WI38 (cell line): ENCODE results near the gene NTRK2.

Experiments used
- H3K4me3 ChIP-seq: 2 replicates; pipeline ENCODE4 v1.5.1; 2011; ENCODE audit warnings: low read depth, mild to moderate bottlenecking, control low read depth, low read length
- CTCF ChIP-seq: IDR thresholded peaks from 2 replicates; pipeline ENCODE4 v1.5.1; 2012; ENCODE audit warnings: low read depth, mild to moderate bottlenecking, control low read depth, low read length

NTRK2 gene

GRCh38 chr9:84858364-84858763 is 188.8 kb downstream of the NTRK2 start:
- no peak for TF ChIP-seq CTCF
- H3K4me3 ChIP-seq = no peak overlapping the region

DNA sequence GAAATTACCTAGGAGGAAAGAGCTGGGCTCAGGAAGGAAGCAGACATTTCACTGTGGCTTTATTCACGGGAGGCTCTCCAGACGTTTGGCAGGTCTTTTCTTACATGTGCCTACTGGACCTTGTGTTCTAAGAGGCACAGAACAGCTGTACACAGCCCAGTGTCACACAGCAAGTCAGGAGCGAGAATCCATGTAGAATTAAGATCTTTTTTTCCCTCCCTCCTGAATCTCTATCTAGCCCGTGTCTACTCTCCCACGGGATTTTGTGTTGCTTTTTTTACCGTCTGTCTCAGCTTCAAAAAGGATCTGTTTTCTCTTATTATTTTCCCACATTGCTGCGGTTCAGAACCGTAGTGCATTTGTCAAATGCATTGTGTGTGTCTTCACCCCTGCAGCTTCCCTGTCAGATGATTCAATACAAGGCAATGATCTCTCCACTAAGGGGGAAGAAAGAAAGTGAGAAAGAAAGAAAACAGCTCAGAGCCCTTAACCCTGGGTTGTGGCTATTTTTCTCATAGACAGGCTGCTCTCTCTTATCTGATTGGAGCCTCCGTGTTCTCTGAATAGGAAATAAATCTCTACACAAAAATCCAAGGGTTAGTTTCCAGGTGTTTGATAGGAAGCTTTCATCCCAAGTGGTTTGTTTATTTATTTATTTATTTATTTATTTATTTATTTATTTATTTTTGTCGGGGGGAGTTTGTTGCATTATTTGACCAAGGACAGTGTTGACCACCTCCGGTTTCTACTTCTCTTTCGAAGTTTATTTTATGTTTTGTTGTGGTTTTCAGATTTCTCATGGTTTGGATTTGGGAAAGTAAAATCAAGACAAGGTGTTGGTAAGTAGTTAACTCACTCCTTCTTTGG is 191.0 kb downstream of the NTRK2 start:
- TF ChIP-seq CTCF = no peak

DNA sequence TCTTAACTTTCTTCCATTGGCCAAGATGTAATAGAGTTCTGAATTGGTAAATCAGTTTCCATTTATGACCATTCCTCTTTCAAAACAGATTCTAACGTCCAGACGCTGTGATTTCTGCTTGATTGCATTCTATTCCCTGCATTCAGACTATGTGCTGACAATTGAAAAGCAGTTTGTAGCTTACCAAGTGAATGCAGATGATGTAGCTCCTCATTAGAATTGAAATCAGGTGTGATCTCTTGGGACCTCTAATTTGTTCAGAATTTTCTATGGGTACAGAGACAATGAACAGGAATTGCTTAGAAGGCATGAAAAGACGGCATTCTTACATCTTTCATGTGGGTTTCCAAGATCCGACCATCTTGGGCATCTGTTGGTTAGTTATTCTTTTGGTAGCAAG is 191.9 kb downstream of the NTRK2 start:
- no peak for TF ChIP-seq CTCF
- H3K4me3 ChIP-seq = no peak overlapping the region

More for the DNA sequence above, 191.0 kb downstream of the NTRK2 start:
- H3K4me3 ChIP-seq = no peak overlapping the region

GRCh38 chr9:84862308-84862707 is 192.8 kb downstream of the NTRK2 start:
- TF ChIP-seq CTCF = no peak
- H3K4me3 ChIP-seq = no peak overlapping the region

GRCh38 chr9:84862810-84863287 is 193.3 kb downstream of the NTRK2 start:
- no peak for TF ChIP-seq CTCF
- no peak overlapping the region for H3K4me3 ChIP-seq

GRCh38 chr9:84863372-84863771 is 193.8 kb downstream of the NTRK2 start:
- H3K4me3 ChIP-seq = no peak overlapping the region
- TF ChIP-seq CTCF = no peak

- H3K4me3 ChIP-seq = no peak overlapping the region
- no peak for TF ChIP-seq CTCF
Measured at GRCh38 chr9:84866396-84867175, 197.1 kb downstream of the NTRK2 start.
